ENCODE measurements around the gene SLC35B4.

DNA sequence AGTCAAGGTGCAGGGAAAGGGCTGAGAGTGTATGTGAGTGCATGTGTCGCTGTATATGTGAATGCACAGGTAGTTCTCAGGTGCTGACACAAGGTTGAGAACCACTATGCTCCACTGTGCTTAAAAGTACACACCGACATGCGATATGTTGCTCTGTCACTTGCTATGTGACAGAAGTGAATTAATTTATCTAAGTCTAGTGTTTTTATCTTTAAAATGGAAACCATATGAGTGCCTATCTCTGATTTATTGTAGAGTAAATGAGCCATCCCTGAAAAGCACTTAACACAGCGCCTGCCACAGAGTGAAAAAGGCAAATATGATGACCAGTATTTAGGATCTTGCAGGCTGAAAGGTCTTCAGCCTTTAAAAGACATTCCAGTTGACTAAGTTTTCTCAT is 4.9 kb downstream of the SLC35B4 start:
- TF ChIP-seq EZH2phosphoT487 (IDR thresholded peaks at IDR 0.05; ENCODE audit: low read depth, severe bottlenecking, unreplicated experiment) (no peak), EZH2 (IDR thresholded peaks at IDR 0.05; ENCODE audit: borderline replicate concordance) (no peak)
- TF ChIP-seq, protein P1, sequence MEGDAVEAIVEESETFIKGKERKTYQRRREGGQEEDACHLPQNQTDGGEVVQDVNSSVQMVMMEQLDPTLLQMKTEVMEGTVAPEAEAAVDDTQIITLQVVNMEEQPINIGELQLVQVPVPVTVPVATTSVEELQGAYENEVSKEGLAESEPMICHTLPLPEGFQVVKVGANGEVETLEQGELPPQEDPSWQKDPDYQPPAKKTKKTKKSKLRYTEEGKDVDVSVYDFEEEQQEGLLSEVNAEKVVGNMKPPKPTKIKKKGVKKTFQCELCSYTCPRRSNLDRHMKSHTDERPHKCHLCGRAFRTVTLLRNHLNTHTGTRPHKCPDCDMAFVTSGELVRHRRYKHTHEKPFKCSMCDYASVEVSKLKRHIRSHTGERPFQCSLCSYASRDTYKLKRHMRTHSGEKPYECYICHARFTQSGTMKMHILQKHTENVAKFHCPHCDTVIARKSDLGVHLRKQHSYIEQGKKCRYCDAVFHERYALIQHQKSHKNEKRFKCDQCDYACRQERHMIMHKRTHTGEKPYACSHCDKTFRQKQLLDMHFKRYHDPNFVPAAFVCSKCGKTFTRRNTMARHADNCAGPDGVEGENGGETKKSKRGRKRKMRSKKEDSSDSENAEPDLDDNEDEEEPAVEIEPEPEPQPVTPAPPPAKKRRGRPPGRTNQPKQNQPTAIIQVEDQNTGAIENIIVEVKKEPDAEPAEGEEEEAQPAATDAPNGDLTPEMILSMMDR (IDR thresholded peaks at IDR 0.05; ENCODE audit: poor library complexity): no peak
